Thoracic aorta (tissue), 2 donors: ENCODE results near the gene PPP1R36. TPM values are rescaled to one million over a fixed set of nuclear protein-coding genes. Genes with fewer than 3 reads are reported as not detected.
A peak's percentile ranks its signal among the peaks of the same experiment; 100 is the strongest.
"Not testable (repeated sequence)": the region's sequence is repeated elsewhere in the genome, so short reads cannot be mapped to it uniquely, and the experiment has no call there.

Experiments
- ATAC-seq: fragments of 150-250 bp; one replicate; pipeline ENCODE4 v1.8.0; 2017; ENCODE audit warnings: low read depth; ENCODE audit not compliant: insufficient number of reproducible peaks, low FRiP score
- DNase-seq: peaks from one replicate; pipeline ENCODE4 v3.0.0-alpha.2; 2020; ENCODE audit warnings: low spot score
- H3K27ac ChIP-seq, 2 donors: fragments of 200-600 bp; sonication (generic); 1 replicate in 1 of 2; 2 replicates in 1 of 2; pipeline ENCODE4 v1.5.1; 2016; ENCODE audit warnings: mild to moderate bottlenecking in 2 of 2, moderate library complexity in 2 of 2
- H3K27me3 ChIP-seq: fragments of 200-600 bp; sonication (generic); replicated peaks from 2 replicates; pipeline ENCODE4 v1.6.0; 2016; ENCODE audit warnings: mild to moderate bottlenecking; ENCODE audit not compliant: insufficient read depth
- H3K36me3 ChIP-seq: fragments of 200-600 bp; sonication (generic); one replicate; pipeline ENCODE4 v1.5.1; 2016
- H3K4me1 ChIP-seq, 2 donors: fragments of 200-600 bp; sonication (generic); 1 replicate in 1 of 2; 2 replicates in 1 of 2; pipeline versions ENCODE4 v1.5.1 to v1.6.0; 2016; ENCODE audit warnings: low read depth in 2 of 2, mild to moderate bottlenecking in 1 of 2; ENCODE audit not compliant: control insufficient read depth in 1 of 2
- H3K4me3 ChIP-seq: fragments of 200-600 bp; sonication (generic); 2 replicates; pipeline ENCODE4 v1.5.1; 2016; ENCODE audit warnings: mild to moderate bottlenecking
- H3K9me3 ChIP-seq: fragments of 200-600 bp; sonication (generic); 2 replicates; pipeline ENCODE4 v1.5.1; 2016
- total RNA-seq, 2 donors: library from RNA; depleted of rRNA; stranded (reverse); fragments of >200 nt; gene quantifications; one replicate each; pipeline versions ENCODE4 v1.1.0 to v1.2.3, GENCODE V29; 2016
- TF ChIP-seq, protein P1 (sequence below): fragments of 200-600 bp; sonication (generic); IDR thresholded peaks from one replicate; pipeline ENCODE4 v1.5.1; 2019; ENCODE audit warnings: antibody characterized with exemption

Gene PPP1R36
- total RNA-seq, 2 donors from 2014 or later = not detected

DNA sequence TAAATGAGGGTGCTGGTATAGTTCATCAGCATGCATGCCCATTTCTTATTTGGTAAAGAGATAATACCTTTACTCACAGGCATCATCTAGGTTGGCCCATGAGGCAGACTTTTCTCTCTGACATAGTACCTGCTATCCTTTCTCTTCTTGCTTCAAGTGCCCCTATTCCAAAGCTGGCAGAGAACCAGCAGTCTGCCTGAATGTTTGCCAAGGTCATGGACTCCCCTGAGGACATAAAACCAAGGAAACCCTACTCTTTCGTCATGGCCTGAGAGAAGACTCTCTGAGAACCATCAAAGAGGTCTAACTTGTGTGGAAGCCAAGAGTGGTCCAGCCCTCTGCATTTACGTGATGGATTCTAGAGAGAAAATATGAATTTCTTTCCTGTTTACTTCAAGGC is 11.9 kb downstream of the PPP1R36 start:
- Histone ChIP-seq H3K4me1 (peaks cover 4 to 9% of the 10 kb centered on the region in 2 donors), H3K27ac (no peak overlapping the region), H3K4me3 (no peak overlapping the region), H3K36me3 (no peaks in the 10 kb centered on the region), H3K9me3 (no peaks in the 10 kb centered on the region), H3K27me3 (no peaks in the 10 kb centered on the region)
- TF ChIP-seq, protein P1, sequence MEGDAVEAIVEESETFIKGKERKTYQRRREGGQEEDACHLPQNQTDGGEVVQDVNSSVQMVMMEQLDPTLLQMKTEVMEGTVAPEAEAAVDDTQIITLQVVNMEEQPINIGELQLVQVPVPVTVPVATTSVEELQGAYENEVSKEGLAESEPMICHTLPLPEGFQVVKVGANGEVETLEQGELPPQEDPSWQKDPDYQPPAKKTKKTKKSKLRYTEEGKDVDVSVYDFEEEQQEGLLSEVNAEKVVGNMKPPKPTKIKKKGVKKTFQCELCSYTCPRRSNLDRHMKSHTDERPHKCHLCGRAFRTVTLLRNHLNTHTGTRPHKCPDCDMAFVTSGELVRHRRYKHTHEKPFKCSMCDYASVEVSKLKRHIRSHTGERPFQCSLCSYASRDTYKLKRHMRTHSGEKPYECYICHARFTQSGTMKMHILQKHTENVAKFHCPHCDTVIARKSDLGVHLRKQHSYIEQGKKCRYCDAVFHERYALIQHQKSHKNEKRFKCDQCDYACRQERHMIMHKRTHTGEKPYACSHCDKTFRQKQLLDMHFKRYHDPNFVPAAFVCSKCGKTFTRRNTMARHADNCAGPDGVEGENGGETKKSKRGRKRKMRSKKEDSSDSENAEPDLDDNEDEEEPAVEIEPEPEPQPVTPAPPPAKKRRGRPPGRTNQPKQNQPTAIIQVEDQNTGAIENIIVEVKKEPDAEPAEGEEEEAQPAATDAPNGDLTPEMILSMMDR = no peak
- ATAC-seq (no peak), DNase-seq (no peak)

DNA sequence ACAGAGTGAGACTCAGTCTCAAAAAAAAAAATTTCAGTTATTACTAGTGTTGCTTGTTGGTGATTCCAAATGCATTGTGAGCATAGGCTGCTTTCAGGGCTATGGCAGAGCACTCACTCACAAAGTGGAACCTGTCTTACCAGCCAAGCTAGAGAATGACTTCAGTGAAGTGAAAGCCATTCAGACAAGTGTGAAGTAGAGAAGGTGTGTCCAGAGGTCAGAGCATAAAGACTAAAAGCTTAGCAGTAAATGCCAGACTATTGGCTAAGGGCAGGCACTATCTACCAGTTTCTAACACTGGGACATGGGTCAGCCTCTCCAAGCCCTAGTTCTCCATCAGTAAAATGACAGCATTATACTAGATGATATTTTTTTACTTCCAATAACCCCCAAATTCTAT is 12.7 kb downstream of the PPP1R36 start:
- Histone ChIP-seq H3K27ac (no peak overlapping the region), H3K4me3 (no peak overlapping the region), H3K9me3 (no peaks in the 10 kb centered on the region), H3K36me3 (no peaks in the 10 kb centered on the region), H3K27me3 (no peaks in the 10 kb centered on the region), H3K4me1 (peaks cover 9 to 17% of the 10 kb centered on the region in 2 donors)
- DNase-seq (no peak), ATAC-seq (no peak)
- TF ChIP-seq, protein P1 = no peak

- H3K36me3 ChIP-seq = no peaks in the 10 kb centered on the region
- H3K4me3 ChIP-seq = no peak overlapping the region
- H3K4me1 ChIP-seq = peaks cover 19 to 26% of the 10 kb centered on the region in 2 donors
- H3K27me3 ChIP-seq = no peaks in the 10 kb centered on the region
- H3K27ac ChIP-seq = no peak overlapping the region
- DNase-seq (no peak), ATAC-seq (no peak)
- TF ChIP-seq, protein P1 = no peak
- no peaks in the 10 kb centered on the region for H3K9me3 ChIP-seq
These were observed 13.9 kb downstream of the PPP1R36 start for GRCh38 chr14:64563696-64564095.

- ATAC-seq (no peak), DNase-seq (no peak)
- H3K27ac ChIP-seq = peak overlapping the region; percentile 72 to 81
- no peaks in the 10 kb centered on the region for H3K27me3 ChIP-seq
- H3K4me1 ChIP-seq = peaks cover 25 to 39% of the 10 kb centered on the region in 2 donors
- peak overlapping the region; percentile 6 for H3K4me3 ChIP-seq
- TF ChIP-seq, protein P1 = no peak
- no peaks in the 10 kb centered on the region for H3K9me3 ChIP-seq
- no peaks in the 10 kb centered on the region for H3K36me3 ChIP-seq
These were observed 16.9 kb downstream of the PPP1R36 start for GRCh38 chr14:64566651-64567122.

GRCh38 chr14:64569138-64569631 is 19.4 kb downstream of the PPP1R36 start:
- TF ChIP-seq, protein P1 = no peak
- Histone ChIP-seq H3K4me1 (peaks cover 34 to 53% of the 10 kb centered on the region in 2 donors), H3K9me3 (no peaks in the 10 kb centered on the region), H3K27me3 (no peaks in the 10 kb centered on the region), H3K27ac (peak overlapping the region; percentile 80 to 83), H3K4me3 (peak overlapping the region; percentile 43), H3K36me3 (no peaks in the 10 kb centered on the region)
- DNase-seq (peak; percentile 21), ATAC-seq (peak; percentile 96)

DNA sequence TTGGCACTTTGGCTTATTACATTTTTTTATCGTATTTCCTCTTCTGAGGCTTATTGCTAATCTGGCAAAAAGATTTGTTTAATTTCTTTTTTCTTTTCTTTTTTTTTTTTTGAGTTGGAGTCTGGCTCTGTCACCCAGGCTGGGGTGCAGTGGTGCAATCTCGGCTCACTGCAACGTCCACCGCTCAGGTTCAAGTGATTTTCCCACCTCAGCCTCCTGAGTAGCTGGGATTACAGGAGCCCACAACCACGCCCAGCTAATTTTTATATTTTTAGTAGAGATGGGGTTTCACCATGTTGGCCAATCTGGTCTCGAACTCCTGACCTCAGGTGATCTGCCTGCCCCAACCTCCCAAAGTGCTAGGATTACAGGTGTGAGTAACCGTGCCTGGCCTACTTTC is 19.9 kb downstream of the PPP1R36 start:
- Histone ChIP-seq H3K27ac (peak overlapping the region; percentile 80 to 83), H3K4me1 (peaks cover 34 to 53% of the 10 kb centered on the region in 2 donors), H3K4me3 (peak overlapping the region; percentile 43)
- not testable (repeated sequence) for DNase-seq, H3K9me3 ChIP-seq, H3K27me3 ChIP-seq, H3K36me3 ChIP-seq
- peak; percentile 11 for ATAC-seq
